ENCODE results near the gene SKA1. TPM values are rescaled to one million over a fixed set of nuclear protein-coding genes. Genes with fewer than 3 reads are reported as not detected.
"Not testable (repeated sequence)": the region's sequence is repeated elsewhere in the genome, so short reads cannot be mapped to it uniquely, and the experiment has no call there.

The SKA1 gene
- total and polyA plus RNA-seq, 2 donors = 0.19 to 11.5 TPM

GRCh38 chr18:50400438-50400837 is 25.6 kb downstream of the SKA1 start:
- not testable (repeated sequence) for H3K27ac ChIP-seq (ENCODE audit: low read depth); DNase-seq (ENCODE audit: extremely low spot score); H3K4me3 ChIP-seq (ENCODE audit: low read depth, low read length); H3K36me3 ChIP-seq (ENCODE audit: insufficient read depth); H3K4me1 ChIP-seq (ENCODE audit: insufficient read depth)
- 73% methylated on average over 5 of the region's 5 CpGs for WGBS

- H3K27ac ChIP-seq (ENCODE audit: low read depth) = no peak overlapping the region
- WGBS = 55% methylated on average over 18 of the region's 18 CpGs
- no peak overlapping the region for H3K4me3 ChIP-seq (ENCODE audit: low read depth, low read length)
- DNase-seq (ENCODE audit: extremely low spot score) = no peak
- no peaks in the 10 kb centered on the region for H3K36me3 ChIP-seq (ENCODE audit: insufficient read depth)
- no peaks in the 10 kb centered on the region for H3K4me1 ChIP-seq (ENCODE audit: insufficient read depth)
Measured at GRCh38 chr18:50401295-50401694, 26.4 kb downstream of the SKA1 start.

DNA sequence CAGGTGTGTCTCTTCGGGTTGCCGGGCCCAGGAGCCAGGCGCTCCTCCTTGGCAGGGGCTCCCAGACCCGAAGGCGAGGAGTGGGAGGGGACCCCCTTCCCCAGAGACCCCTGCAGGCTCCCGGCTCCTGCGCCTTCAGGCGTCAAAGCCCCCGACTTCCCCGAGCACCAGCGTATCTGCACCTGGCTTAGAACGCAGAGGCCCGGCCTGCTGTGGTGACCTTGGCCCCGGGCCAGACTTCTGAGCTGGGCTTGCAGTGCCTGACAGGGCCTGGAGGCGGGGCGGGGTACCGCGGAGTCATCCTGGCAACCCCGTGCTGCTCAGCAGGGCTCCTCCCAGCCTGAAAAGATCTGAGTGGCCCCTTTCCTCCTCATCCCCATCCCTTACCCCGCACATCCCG is 27.0 kb downstream of the SKA1 start:
- H3K4me1 ChIP-seq (ENCODE audit: insufficient read depth) = no peaks in the 10 kb centered on the region
- H3K27ac ChIP-seq (ENCODE audit: low read depth) = no peak overlapping the region
- H3K36me3 ChIP-seq (ENCODE audit: insufficient read depth) = no peaks in the 10 kb centered on the region
- 14% methylated on average over 21 of the region's 21 CpGs for WGBS
- no peak for DNase-seq (ENCODE audit: extremely low spot score)
- no peak overlapping the region for H3K4me3 ChIP-seq (ENCODE audit: low read depth, low read length)

GRCh38 chr18:50404752-50405581 is 30.1 kb downstream of the SKA1 start:
- not testable (repeated sequence) for H3K4me1 ChIP-seq (ENCODE audit: insufficient read depth); DNase-seq (ENCODE audit: extremely low spot score); H3K27ac ChIP-seq (ENCODE audit: low read depth); H3K36me3 ChIP-seq (ENCODE audit: insufficient read depth); H3K4me3 ChIP-seq (ENCODE audit: low read depth, low read length)
- 57% methylated on average over 13 of the region's 13 CpGs for WGBS

DNA sequence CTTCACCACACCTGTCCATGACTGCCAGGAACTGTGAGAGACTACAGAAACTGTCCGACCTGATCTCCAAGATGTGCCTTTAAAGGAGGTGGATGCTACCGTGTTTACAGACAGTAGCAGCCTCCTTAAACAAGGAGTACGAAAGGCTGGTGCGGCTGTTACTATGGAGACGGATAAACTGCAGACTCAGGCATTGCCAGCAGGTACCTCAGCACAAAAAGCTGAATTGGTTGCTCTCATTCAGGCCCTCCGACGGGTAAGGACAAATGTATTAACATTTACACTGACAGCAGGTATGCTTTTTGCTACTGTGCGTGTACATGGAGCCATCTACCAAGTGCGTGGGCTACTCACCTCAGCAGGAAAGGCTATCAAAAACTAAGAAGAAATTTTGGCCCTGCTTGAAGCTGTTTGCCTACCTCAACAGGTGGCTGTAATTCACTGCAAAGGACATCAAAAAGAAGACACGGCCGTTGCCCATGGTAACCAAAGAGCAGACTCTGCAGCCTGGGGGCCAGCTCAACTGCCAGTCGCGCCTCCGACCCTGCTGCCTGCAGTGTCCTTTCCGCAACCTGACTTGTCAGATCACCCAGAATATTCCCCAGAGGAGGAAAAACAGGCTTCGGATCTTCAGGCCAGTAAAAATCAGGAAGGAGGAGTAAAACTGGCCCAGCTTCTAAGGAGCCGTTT is 30.9 kb downstream of the SKA1 start:
- Histone ChIP-seq H3K27ac (ENCODE audit: low read depth) (no peak overlapping the region), H3K4me1 (ENCODE audit: insufficient read depth) (no peaks in the 10 kb centered on the region), H3K4me3 (ENCODE audit: low read depth, low read length) (no peak overlapping the region), H3K36me3 (ENCODE audit: insufficient read depth) (no peaks in the 10 kb centered on the region)
- WGBS = 54% methylated on average over 17 of the region's 17 CpGs
- DNase-seq (ENCODE audit: extremely low spot score) = no peak

DNA sequence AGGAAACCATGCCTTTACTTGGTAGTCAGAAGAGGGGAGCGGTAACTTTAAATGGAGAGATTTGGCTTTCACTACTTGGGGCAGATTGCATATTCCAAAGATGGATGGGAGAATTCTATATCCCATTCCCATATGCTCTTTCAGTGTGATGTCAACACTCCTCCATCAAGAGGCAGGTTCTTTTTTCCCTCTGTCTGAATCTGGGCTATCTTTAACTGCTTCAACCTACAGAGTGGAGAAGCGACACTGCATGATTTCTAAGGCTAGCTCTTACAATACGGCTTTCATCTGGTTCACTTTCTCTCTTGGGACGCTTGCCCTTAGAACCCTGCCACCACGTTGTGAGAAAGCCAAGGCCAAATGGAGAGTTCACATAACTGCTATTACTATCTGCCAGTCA is 34.4 kb downstream of the SKA1 start:
- 72% methylated on average over 5 of the region's 5 CpGs for whole genome bisulfite sequencing

GRCh38 chr18:50410008-50410407 is 35.2 kb downstream of the SKA1 start:
- H3K4me1 ChIP-seq (ENCODE audit: insufficient read depth) = no peaks in the 10 kb centered on the region
- no peak overlapping the region for H3K4me3 ChIP-seq (ENCODE audit: low read depth, low read length)
- H3K27ac ChIP-seq (ENCODE audit: low read depth) = no peak overlapping the region
- H3K36me3 ChIP-seq (ENCODE audit: insufficient read depth) = no peaks in the 10 kb centered on the region
- DNase-seq (ENCODE audit: extremely low spot score) = no peak
- WGBS = 46% methylated on average over 4 of the region's 4 CpGs

More for the DNA sequence above, 34.4 kb downstream of the SKA1 start:
- Histone ChIP-seq H3K27ac (ENCODE audit: low read depth) (no peak overlapping the region), H3K36me3 (ENCODE audit: insufficient read depth) (no peaks in the 10 kb centered on the region), H3K4me3 (ENCODE audit: low read depth, low read length) (no peak overlapping the region), H3K4me1 (ENCODE audit: insufficient read depth) (no peaks in the 10 kb centered on the region)
- DNase-seq (ENCODE audit: extremely low spot score) = no peak

DNA sequence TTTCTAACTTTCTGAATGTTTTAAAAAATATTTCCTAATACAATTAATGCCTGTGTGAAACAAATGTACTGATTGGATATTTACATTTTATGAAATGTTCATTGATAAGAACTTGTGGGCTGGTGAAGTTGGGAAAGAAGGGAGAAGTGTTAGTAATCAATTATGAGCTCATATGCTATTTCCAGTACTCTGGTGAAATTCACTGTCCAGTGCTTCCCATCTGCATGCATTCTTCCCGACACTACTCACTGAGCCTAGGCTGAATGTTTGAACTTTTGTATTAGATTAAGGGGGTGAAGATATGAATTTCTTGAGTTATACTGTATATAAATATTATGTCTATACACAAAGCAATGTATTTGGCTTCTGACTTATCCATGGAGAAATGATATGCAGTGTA is 36.0 kb downstream of the SKA1 start:
- 41% methylated on average over 1 of the region's 1 CpG for WGBS
- H3K4me3 ChIP-seq (ENCODE audit: low read depth, low read length) = no peak overlapping the region
- no peak for DNase-seq (ENCODE audit: extremely low spot score)
- H3K4me1 ChIP-seq (ENCODE audit: insufficient read depth) = no peaks in the 10 kb centered on the region
- H3K36me3 ChIP-seq (ENCODE audit: insufficient read depth) = no peaks in the 10 kb centered on the region
- no peak overlapping the region for H3K27ac ChIP-seq (ENCODE audit: low read depth)

GRCh38 chr18:50416832-50417231 is 42.0 kb downstream of the SKA1 start:
- not testable (repeated sequence) for H3K4me1 ChIP-seq (ENCODE audit: insufficient read depth); DNase-seq (ENCODE audit: extremely low spot score); H3K4me3 ChIP-seq (ENCODE audit: low read depth, low read length); H3K27ac ChIP-seq (ENCODE audit: low read depth); H3K36me3 ChIP-seq (ENCODE audit: insufficient read depth)
- WGBS = 79% methylated on average over 2 of the region's 3 CpGs

- H3K4me1 ChIP-seq (ENCODE audit: insufficient read depth); H3K4me3 ChIP-seq (ENCODE audit: low read depth, low read length); DNase-seq (ENCODE audit: extremely low spot score); H3K27ac ChIP-seq (ENCODE audit: low read depth); H3K36me3 ChIP-seq (ENCODE audit: insufficient read depth): not testable (repeated sequence)
- WGBS = 97% methylated on average over 20 of the region's 21 CpGs
Measured at GRCh38 chr18:50417705-50418104, 42.9 kb downstream of the SKA1 start.

DNA sequence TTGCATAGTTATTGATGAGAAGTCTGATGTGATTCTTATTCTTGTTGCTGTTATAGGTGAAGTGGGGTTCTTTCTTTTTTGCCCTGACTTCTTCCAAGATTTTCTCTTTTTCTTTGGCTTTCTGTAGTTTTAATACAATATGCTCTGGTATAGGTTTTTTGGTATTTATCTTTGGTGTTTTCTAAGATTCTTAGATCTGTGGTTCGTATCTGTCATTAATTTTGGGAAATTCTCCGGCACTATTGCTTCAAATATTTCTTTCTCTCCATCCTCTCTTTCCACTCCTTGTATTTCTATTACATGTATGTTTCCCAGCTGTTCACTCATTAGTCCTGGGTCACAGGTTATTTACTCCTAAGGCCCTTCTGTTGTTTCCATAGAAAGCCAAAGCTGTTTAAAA is 43.8 kb downstream of the SKA1 start:
- Histone ChIP-seq H3K27ac (ENCODE audit: low read depth) (no peak overlapping the region), H3K4me3 (ENCODE audit: low read depth, low read length) (no peak overlapping the region), H3K4me1 (ENCODE audit: insufficient read depth) (no peaks in the 10 kb centered on the region), H3K36me3 (ENCODE audit: insufficient read depth) (no peaks in the 10 kb centered on the region)
- DNase-seq (ENCODE audit: extremely low spot score) = no peak
- 87% methylated on average over 2 of the region's 2 CpGs for WGBS

GRCh38 chr18:50422286-50422898 is 47.5 kb downstream of the SKA1 start:
- DNase-seq (ENCODE audit: extremely low spot score) = no peak
- no peak overlapping the region for H3K27ac ChIP-seq (ENCODE audit: low read depth)
- no peaks in the 10 kb centered on the region for H3K36me3 ChIP-seq (ENCODE audit: insufficient read depth)
- H3K4me1 ChIP-seq (ENCODE audit: insufficient read depth) = no peaks in the 10 kb centered on the region
- no peak overlapping the region for H3K4me3 ChIP-seq (ENCODE audit: low read depth, low read length)
- 23% methylated on average over 2 of the region's 2 CpGs for WGBS

- no peak for DNase-seq (ENCODE audit: extremely low spot score)
- no peak overlapping the region for H3K27ac ChIP-seq (ENCODE audit: low read depth)
- WGBS = 23% methylated on average over 7 of the region's 7 CpGs
- H3K36me3 ChIP-seq (ENCODE audit: insufficient read depth) = no peaks in the 10 kb centered on the region
- no peaks in the 10 kb centered on the region for H3K4me1 ChIP-seq (ENCODE audit: insufficient read depth)
- no peak overlapping the region for H3K4me3 ChIP-seq (ENCODE audit: low read depth, low read length)
Measured at GRCh38 chr18:50424877-50425690, 50.2 kb downstream of the SKA1 start.

All from urinary bladder (tissue), 4 donors.